GM18519 (cell line): ENCODE results near the gene CFAP65.

Source experiments
- ATAC-seq: cut with Tn5 transposase; IDR thresholded peaks from one replicate; pipeline ENCODE4 v1.9.1; 2021; ENCODE audit warnings: mild to moderate bottlenecking, moderate library complexity; ENCODE audit not compliant: unreplicated experiment, low FRiP score

The CFAP65 gene

DNA sequence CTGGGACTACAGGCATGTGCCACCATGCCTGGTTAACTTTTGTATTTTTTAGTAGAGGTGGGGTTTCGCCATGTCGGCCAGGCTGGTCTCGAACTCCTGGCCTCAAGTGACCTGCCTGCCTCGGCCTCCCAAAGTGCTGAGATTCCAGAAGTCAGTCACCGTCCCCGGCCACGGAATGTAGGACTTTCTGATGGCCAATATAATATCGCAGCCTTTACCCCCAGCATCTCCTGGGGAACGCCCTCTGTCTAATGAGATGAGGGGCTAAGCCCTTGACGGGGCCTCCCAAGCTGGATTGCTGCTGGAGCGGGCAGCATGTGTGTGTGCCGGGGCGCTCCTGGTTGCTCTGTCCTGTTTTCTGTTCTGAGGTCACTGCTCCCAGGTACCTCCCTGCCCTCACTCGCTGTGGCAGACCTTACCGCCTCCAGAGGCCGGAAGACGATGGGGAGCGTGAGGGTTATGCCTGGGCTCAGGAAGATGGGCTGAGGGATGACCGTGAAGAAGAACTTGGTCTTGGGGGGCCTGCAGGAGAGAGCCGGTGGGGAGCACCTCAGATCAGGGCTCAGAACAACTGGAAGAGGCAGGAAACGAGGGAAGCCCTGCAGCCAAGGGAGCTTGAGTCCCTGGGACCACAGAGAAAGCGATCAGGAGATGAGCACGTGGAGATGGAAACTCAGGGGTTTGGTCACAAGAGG is 9.1 kb downstream of the CFAP65 start:
- ATAC-seq, result no peak

- ATAC-seq, result no peak
Observed at GRCh38 chr2:219031005-219031738, 10.1 kb downstream of the CFAP65 start.

DNA sequence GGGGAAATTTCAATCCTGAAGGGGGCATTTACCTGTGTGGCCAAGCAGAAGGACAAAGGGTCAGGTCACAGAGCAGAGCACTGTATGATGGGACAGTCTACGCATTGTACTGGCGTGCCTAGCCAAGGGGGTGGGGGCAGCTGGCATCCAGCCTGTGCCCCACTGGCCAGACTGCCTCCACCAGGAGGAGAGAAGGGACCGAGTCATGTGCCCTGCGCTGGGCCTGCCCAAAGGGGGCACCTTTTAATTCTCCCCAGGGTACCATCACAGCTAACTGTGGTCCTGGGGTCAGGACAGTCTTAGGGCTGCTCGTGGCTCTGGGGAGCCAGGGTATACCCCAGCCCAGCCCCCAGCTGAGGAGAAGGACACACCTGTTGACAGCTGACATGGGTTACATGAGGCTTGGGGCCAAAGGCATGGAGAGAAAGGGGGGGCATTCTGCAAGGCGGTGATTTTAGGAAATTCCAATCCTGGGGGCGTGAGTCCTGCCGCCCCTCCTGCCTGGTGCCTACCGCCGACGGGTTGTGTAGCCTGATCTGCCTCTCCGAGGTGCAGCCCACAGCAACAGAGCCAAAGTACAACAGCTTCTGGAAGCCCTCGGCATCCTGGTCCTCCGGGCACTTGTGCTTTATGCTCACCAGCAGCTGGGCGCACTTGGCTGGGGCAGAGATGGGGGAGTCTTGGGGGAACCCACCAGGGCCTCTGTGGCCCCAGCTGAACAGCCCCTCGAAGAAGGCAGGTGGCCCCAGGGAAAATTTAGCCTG is 11.0 kb downstream of the CFAP65 start:
- ATAC-seq, result no peak

DNA sequence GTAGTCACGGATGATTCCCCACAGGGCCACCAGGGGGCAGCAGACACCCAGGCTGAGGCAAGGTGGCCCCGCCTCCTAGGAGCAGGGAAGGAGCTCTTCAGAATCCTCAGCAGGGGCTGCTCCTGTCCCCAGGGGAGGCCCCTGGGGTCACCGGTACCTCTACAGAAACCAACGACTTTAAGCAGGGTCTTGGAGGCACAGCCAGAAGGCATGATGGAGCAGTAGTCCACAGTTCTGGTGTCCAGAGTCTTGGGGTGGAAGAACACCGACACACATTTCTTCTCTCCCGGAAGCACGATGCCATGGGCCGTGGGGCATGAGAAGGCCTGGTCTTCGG is 11.5 kb downstream of the CFAP65 start:
- no peak for ATAC-seq

GRCh38 chr2:219028996-219029828 is 12.1 kb downstream of the CFAP65 start:
- no peak for ATAC-seq

DNA sequence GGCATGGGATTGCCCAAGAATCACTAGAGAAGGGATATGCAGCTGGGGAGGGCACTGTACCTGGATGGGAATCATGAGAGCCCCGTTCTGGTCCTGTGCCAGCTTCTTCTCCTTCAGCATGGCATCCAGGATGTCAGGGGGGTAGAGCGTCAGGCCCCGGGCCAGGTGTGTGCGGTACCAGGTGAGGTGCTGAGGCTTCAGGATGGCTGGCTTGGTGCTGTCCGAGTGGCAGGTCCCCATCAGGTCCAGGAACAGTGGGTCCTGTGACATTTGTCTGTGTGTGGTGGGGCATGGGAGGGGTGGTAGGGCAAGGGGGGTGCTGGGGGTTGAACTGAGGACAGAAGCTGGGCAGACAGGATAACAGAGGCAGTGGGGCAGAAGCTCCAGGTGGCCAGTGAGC is 13.2 kb downstream of the CFAP65 start:
- ATAC-seq, result no peak

DNA sequence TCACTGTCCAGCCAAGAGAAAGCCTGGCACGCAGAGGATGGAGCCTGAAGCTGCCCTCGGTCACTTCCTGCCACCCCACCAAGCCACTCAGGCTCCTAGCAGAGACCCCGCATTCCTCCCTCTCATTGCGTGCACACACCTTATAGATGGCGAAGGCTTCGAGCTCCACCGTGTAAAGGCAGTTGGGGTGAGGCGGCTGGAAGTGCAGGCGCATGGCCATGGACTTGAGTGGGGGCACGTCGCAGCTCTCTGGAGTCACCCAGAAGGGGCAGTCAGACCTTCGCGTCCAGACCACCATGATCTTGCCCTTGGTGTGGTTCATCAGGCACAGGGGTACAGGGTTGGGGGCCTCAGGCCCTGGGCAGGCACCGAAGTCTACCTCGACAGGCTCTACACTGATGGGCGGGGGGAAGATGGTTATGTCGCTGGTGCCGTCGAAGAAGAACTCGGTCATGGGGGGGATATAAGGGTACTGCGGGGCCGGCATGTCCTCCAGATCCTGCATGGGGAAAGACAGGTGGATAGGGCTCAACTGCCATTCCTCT is 13.7 kb downstream of the CFAP65 start:
- ATAC-seq, result no peak

DNA sequence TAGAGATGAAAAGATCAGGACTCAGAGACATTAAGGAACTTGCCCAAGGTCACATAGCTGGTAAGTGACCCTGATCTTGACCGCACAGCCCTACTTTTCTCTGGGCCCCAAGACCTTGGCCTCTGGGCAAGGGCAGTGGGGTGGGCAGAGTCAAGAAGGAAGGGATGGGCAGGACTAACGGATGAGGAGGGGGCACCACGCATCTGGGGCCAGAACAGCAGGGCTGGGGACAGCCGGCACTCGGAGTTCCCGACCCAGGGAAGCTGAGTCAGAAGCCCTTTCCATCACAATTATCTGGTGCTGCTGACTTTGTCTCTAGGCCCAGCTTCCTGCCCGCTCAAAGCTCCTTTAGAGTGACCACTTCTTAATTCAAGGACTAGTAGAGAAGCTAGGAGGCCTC is 14.4 kb downstream of the CFAP65 start:
- ATAC-seq, result no peak

DNA sequence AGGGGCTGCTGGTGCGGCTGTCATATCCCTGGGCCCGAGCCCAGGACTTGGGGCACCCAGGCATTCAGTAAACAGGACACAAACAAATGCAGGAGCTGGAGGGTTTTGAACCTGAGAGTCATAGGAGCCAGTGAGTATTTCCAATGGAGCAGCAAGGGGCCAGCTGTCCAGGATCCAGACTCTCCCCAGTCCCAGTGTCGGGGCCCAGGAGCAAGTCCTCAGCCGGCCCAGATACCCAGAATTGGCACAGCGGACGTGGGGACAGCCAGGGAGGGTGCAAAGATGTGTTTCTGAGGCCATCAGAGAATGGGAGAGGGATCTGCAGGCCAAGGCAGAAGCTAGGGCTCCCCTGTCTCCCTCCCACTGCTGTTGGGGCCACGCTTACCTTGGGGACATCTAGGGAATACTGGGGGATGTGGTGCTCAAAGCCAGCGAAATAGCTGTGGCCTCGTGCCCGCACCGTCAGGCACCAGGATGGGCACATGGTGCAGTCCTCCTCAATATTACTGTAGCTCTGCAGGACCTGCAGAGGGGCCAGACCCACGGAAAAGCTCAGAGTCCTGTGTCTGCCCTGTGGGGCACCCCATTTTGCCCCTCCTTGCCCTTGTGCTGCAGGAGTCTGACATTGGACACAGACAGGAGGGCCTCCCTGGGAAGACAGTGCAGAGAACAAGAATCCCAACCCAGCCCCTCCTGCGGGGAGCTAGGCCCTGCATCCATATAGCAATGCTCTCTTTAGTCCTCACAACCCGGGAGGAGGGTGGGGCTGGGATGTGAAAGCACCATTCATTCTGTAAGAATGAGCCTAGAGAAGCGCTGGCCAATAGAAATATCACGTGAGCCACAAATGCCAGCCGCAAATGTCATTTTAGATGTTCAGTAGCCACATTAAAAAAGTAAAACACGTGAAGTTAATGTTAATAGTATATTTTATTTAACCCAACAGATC is 15.4 kb downstream of the CFAP65 start:
- ATAC-seq, result no peak

- ATAC-seq, result no peak
Observed at GRCh38 chr2:219024059-219024458, 17.3 kb downstream of the CFAP65 start.

DNA sequence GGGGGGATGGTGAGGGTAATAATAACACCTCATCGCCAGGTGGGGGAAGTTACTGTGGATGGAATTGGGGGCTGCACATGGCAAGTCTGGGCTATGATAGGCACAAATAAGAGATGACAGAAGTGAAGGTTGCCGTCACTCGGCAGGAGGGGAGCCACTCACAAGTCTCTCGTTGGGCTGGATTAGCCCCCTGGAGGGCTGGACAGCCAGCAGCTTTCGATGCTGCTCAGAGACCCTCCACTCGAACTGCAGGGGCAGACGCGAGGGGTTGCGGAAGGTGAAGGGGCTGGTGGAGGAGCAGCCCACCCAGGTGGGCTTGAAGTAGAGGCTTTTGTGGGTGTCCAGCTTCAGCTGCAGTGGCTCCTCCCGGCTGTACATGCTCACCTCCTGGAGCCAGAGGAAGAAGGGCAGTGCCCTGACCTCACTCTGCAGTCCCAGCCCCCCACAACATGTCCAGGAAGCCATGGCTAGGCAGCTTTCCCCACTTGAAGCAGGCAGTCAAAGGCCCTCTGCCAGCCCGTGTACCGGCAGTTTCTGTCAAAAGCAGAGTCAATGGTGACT is 18.2 kb downstream of the CFAP65 start:
- ATAC-seq, result no peak

GRCh38 chr2:219022616-219023015 is 18.7 kb downstream of the CFAP65 start:
- ATAC-seq, result no peak

DNA sequence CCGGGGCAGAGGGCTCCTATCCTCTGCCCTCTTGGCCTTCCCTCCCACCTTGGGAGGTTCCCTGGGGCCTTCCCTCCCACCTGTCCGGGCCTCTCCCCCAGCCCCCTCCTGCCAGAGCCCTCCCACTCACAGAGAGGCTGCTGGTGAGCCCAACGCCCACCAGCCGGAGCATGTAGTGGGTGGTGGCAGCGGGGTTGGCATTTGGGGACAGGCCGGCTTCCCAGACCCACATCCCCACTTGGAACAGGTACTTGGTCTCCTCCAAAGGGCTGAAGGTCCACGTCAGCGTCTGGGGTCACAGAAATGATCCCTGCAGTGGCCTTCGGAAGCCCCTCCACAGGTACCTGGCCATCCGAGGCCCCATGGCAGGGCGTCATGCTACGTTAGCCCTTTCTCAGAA is 19.3 kb downstream of the CFAP65 start:
- ATAC-seq, result no peak

- ATAC-seq, result no peak
Observed at GRCh38 chr2:219021591-219021990, 19.7 kb downstream of the CFAP65 start.

- ATAC-seq, result no peak
Observed at GRCh38 chr2:219020604-219021365, 20.5 kb downstream of the CFAP65 start.

- ATAC-seq, result no peak
Observed at GRCh38 chr2:219019436-219019835, 21.9 kb downstream of the CFAP65 start.

DNA sequence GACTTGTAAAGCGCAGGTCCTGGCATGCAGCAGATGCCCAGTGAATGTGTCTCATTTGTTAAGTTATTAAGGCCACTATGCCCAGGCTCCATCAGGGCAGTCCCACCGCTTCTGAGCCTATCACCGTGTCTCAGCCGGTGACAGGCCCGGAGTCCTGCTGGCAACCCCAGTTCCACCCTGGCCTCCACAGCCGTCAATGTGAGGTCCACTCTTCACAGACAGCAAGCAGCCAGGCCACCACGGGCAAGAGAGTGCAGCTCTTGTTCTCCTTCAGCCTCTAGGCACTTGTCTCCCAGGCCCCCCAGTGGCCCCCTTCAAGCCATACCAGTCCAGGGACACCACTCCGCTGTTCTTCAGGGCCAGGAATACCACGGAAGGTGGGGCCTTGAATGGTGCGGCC is 22.6 kb downstream of the CFAP65 start:
- ATAC-seq, result no peak

- ATAC-seq, result no peak
Observed at GRCh38 chr2:219018286-219018685, 23.0 kb downstream of the CFAP65 start.
